IPS DF 19.7 (cell line): ENCODE measurements around the gene FKBP8.

ENCODE experiments used
- DNase-seq: peaks from one replicate; pipeline ENCODE4 v3.0.0-alpha.2; 2013; ENCODE audit warnings: low read depth, low spot score

FKBP8 gene

GRCh38 chr19:18522124-18522861, 21.1 kb downstream of the FKBP8 start:
- DNase-seq, result peak; percentile 95

- no peak for DNase-seq
Measured at GRCh38 chr19:18521692-18522123, 21.7 kb downstream of the FKBP8 start, which contains the start of gene ELL. ELL (minus strand) TSS chr19:18522070; CDS start chr19:18522055, 15 bp downstream.

- no peak for DNase-seq
Measured at GRCh38 chr19:18520848-18521691, 22.3 kb downstream of the FKBP8 start.

- no peak for DNase-seq
Measured at GRCh38 chr19:18519962-18520847, 23.2 kb downstream of the FKBP8 start.

- DNase-seq, result no peak
Measured at GRCh38 chr19:18518639-18519038, 24.7 kb downstream of the FKBP8 start.

- DNase-seq, result no peak
Measured at GRCh38 chr19:18517606-18518005, 25.8 kb downstream of the FKBP8 start.

- DNase-seq, result no peak
Measured at GRCh38 chr19:18515959-18516358, 27.4 kb downstream of the FKBP8 start.

GRCh38 chr19:18514800-18515682, 28.3 kb downstream of the FKBP8 start:
- DNase-seq, result no peak

GRCh38 chr19:18513868-18514267, 29.5 kb downstream of the FKBP8 start:
- DNase-seq, result no peak

GRCh38 chr19:18510216-18510615, 33.2 kb downstream of the FKBP8 start:
- no peak for DNase-seq

GRCh38 chr19:18508585-18508984, 34.8 kb downstream of the FKBP8 start:
- no peak for DNase-seq

- DNase-seq, result no peak
Measured at GRCh38 chr19:18507727-18508440, 35.5 kb downstream of the FKBP8 start.

GRCh38 chr19:18507021-18507726, 36.2 kb downstream of the FKBP8 start:
- no peak for DNase-seq

- no peak for DNase-seq
Measured at GRCh38 chr19:18506101-18506930, 37.1 kb downstream of the FKBP8 start.

GRCh38 chr19:18504886-18505610, 38.3 kb downstream of the FKBP8 start:
- DNase-seq, result no peak

- DNase-seq, result no peak
Measured at GRCh38 chr19:18503971-18504885, 39.1 kb downstream of the FKBP8 start.
